Adrenal gland (tissue), 12 donors: ENCODE data around the gene VPS50. TPM values are rescaled to one million over a fixed set of nuclear protein-coding genes. Genes with fewer than 3 reads are reported as not detected.

ENCODE experiments used
- DNase-seq, 7 donors: peaks; one replicate each; pipeline ENCODE4 v3.0.0-alpha.2; 2019 to 2020
- H3K27ac ChIP-seq, 5 donors: fragments of 200-600 bp; sonication (generic) in 4 of 5; 1 replicate in 3 of 5; 2 replicates in 2 of 5; pipeline versions ENCODE4 v1.5.1 to v1.8.0; 2016 to 2020; ENCODE audit warnings: mild to moderate bottlenecking in 1 of 5
- H3K27me3 ChIP-seq: fragments of 200-600 bp; 2 replicates; pipeline ENCODE4 v1.8.0; 2021
- H3K36me3 ChIP-seq, 2 donors: fragments of 200-600 bp; replicated peaks in 1 of 2; 1 replicate in 1 of 2; 2 replicates in 1 of 2; pipeline versions ENCODE4 v1.5.1 to v1.8.0; 2018 to 2022
- H3K4me1 ChIP-seq, 2 donors: fragments of 200-600 bp; replicated peaks in 1 of 2; 1 replicate in 1 of 2; 2 replicates in 1 of 2; pipeline versions ENCODE4 v1.5.1 to v1.8.0; 2018 to 2021
- H3K4me3 ChIP-seq, 4 donors: fragments of 200-600 bp; sonication (generic) in 3 of 4; one replicate each; pipeline ENCODE4 v1.5.1; 2016 to 2018
- H3K9me3 ChIP-seq, 3 donors: fragments of 200-600 bp; sonication (generic) in 1 of 3; replicated peaks in 1 of 3; 1 replicate in 2 of 3; 2 replicates in 1 of 3; pipeline versions ENCODE4 v1.5.1 to v1.8.0; 2016 to 2021
- POLR2A ChIP-seq, 2 donors: fragments of 450-650 bp; IDR thresholded peaks; one replicate each; pipeline ENCODE4 v1.6.1; 2017; ENCODE audit warnings: antibody characterized with exemption in 2 of 2, mild to moderate bottlenecking in 2 of 2, moderate library complexity in 1 of 2
- WGBS, 4 donors: extraction: QIAGEN DNeasy Blood & Tissue Kit in 2 of 4; methylation state at CpG; one replicate each; pipeline versions ENCODE4 v1.1.5 to v1.1.7; 2013 to 2017; 5-methylcytosine and 5-hydroxymethylcytosine counted together
- intact Hi-C, 2 donors: fragments of 100-400 bp; cut with DNase I; formaldehyde crosslinking; loops; one replicate each; pipeline versions ENCODE4 v1.14.1 to v1.15.0; 2022 to 2023
- polyA plus RNA-seq, 3 donors: library from polyadenylated mRNA; stranded (reverse); fragments of 200-250 nt in 2 of 3; fragments of 350-450 nt in 1 of 3; fragmentation: Illumina TruSeq in 1 of 3; extraction: RNeasy Lipid Tissue Mini Kit (QIAGEN cat#74804) in 1 of 3; gene quantifications; one replicate each; pipeline ENCODE4 v1.2.3, GENCODE V29; 2013 to 2014
- total RNA-seq, 9 donors: library from RNA; depleted of rRNA in 4 of 9; stranded (reverse); fragments of >200 nt in 4 of 9; fragments of 120-200 nt in 1 of 9; fragmentation: NEBNext Ultra II Directional in 1 of 9; extraction: Animal tissue kit (Norgen Biotek cat#: 25700) in 1 of 9; gene quantifications; one replicate each; pipeline versions ENCODE4 v1.1.0 to v1.2.4, GENCODE V29; 2013 to 2023
- TF ChIP-seq, protein P1 (sequence below), 6 experiments: fragments of 450-650 bp in 4 of 6; fragments of 200-600 bp in 2 of 6; sonication (generic) in 1 of 6; IDR thresholded peaks; 1 replicate in 5 of 6; 2 replicates in 1 of 6; pipeline versions ENCODE4 v1.5.1 to v1.8.0; 2016 to 2021; ENCODE audit warnings: antibody characterized with exemption in 6 of 6, mild to moderate bottlenecking in 2 of 6, moderate library complexity in 1 of 6
- donor health status: healthy with polysubstance abuse.
- donor health status: Bipolar disorder and iron deficiency.
- donor health status: DM: yes; HTN: yes; CAD: no.
- donor health status: DM: no; HTN: no; CAD: no.
- donor health status: DM: no; HTN: no; CAD: no.
- donor health status: DM: yes; HTN: yes; CAD: no.

Gene VPS50
- total and polyA plus RNA-seq, 12 donors = 6.9 to 60.6 (median 24.0) TPM

DNA sequence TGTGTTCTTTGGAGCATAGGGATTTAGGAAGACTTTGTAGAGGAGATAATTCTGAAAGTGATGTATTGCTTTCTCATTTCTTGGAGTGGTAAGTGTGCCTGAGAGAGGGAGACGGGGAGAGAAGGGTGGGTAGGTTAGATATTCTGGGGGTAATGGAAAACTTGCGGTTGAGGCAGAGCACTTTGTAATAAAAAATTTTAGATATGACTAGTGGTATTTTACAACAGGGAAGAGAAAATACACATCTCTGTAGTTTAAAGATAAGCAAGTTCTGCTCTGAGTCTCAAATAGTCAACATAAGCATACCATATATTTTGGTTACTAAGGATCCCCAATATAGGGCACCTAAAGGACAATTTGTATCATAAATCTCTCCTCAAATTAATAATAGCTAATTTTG, 6.6 kb downstream of the VPS50 start:
- H3K4me1 ChIP-seq = peaks cover 0 to 2% of the 10 kb centered on the region in 2 donors
- TF ChIP-seq POLR2A (IDR thresholded peaks at IDR 0.05) = no peak
- TF ChIP-seq, protein P1, sequence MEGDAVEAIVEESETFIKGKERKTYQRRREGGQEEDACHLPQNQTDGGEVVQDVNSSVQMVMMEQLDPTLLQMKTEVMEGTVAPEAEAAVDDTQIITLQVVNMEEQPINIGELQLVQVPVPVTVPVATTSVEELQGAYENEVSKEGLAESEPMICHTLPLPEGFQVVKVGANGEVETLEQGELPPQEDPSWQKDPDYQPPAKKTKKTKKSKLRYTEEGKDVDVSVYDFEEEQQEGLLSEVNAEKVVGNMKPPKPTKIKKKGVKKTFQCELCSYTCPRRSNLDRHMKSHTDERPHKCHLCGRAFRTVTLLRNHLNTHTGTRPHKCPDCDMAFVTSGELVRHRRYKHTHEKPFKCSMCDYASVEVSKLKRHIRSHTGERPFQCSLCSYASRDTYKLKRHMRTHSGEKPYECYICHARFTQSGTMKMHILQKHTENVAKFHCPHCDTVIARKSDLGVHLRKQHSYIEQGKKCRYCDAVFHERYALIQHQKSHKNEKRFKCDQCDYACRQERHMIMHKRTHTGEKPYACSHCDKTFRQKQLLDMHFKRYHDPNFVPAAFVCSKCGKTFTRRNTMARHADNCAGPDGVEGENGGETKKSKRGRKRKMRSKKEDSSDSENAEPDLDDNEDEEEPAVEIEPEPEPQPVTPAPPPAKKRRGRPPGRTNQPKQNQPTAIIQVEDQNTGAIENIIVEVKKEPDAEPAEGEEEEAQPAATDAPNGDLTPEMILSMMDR (IDR thresholded peaks at IDR 0.05) = no peak
- H3K36me3 ChIP-seq = no peaks in the 10 kb centered on the region
- H3K27ac ChIP-seq = no peak overlapping the region
- intact Hi-C loops = no loop called here
- no peaks in the 10 kb centered on the region for H3K27me3 ChIP-seq
- WGBS, 4 donors = 89 to 96% (median 91%) methylated on average over 2 of the region's 2 CpGs
- no peak overlapping the region for H3K4me3 ChIP-seq
- H3K9me3 ChIP-seq = no peaks in the 10 kb centered on the region
- DNase-seq = no peak

DNA sequence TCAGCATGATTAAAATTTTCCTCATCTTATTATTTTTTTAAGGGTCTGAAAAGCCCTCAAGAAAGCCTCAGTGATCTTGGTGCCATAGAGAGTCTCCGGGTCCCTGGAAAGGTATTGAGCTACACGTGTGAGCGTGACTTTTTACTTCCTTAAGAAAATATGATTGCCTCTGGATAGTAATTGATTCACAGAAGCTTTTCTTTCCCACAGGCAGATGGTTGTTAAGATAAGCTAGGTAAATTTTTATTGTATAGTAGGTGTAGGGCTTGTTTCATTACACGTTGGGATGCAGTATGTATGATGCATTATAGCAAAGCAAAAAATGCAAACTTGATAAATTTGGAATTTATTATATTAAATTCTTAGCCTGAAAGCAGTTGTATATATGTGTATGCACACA, 7.7 kb downstream of the VPS50 start:
- Histone ChIP-seq H3K27me3 (no peaks in the 10 kb centered on the region), H3K27ac (no peak overlapping the region), H3K4me3 (no peak overlapping the region), H3K4me1 (no peaks in the 10 kb centered on the region), H3K9me3 (no peaks in the 10 kb centered on the region), H3K36me3 (no peaks in the 10 kb centered on the region)
- DNase-seq = no peak
- 83 to 87% (median 86%) methylated on average over 4 of the region's 4 CpGs for WGBS, 4 donors
- intact Hi-C loops = loop anchor here in 1 of 2 donors (5.0 to 10.0 kb wide), 2 partner anchors 135 to 312 kb away; no protein-coding TSS in a partner anchor
- TF ChIP-seq, protein P1 (IDR thresholded peaks at IDR 0.05) = no peak
- TF ChIP-seq POLR2A (IDR thresholded peaks at IDR 0.05) = no peak

DNA sequence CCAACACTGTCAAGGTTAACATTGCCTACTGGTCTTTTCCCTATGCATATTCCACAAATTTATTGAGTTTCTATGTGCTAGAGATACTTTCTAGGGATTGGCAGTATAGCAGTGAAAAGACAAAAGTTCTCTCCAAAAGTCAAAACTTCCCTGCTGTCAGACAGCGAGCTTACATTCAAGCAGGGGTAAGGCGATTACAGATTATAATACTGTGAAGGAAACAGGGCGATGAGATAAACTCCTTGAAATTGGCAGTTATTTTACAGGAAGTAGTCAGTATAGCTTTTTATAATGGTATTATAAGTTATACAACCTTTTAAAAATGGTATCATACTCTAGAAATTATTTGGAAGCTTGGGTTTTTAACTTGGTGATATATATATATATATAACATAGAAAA, 9.9 kb downstream of the VPS50 start:
- 92 to 95% (median 93%) methylated on average over 3 of the region's 3 CpGs for WGBS, 4 donors

DNA sequence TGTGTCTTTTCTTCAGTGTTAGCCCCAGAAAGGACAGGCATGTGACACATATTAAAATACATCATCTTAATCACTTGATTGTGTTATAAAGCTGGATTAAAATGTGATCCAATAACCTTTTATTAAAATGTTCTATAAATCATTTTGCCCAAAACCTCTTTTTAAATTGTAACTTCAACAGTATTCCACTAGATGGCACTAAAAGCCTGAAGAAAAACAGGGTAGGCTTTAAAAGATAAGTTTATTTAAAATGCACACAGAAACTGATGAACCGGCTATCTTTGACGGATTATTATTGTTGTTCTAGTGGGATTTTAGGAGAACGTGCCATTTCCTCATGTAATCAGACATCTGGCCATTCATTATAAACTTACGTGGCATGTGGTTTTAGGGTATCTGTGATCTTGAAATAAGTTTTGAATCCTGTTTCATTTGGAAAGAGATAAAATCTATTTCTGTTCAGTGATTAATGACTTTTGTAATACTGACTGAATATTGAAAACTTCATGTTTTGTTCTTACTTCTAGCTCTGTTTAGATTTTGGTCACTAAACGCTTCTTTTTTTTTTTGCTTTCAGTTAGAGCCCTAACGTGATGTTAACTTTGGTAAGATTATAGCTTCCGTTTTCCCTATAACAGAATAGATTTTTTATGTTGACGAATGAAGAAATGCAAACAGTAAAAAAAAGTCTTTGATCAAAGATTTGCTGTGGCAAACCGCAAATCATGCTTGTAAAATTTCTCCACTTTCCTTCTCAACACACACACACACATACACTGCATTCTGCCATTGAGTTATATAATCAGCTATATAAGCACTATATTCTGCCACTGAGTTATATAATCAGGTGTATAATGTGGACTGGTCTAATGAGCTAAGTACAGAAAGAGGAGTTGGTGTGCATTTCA, 13.6 kb downstream of the VPS50 start:
- Histone ChIP-seq H3K9me3 (no peaks in the 10 kb centered on the region), H3K27ac (no peak overlapping the region), H3K27me3 (no peaks in the 10 kb centered on the region), H3K4me3 (peak overlapping the region in 1 of 4 donors; percentile 33), H3K36me3 (no peaks in the 10 kb centered on the region), H3K4me1 (peaks cover 0 to 14% of the 10 kb centered on the region in 2 donors)
- TF ChIP-seq POLR2A (IDR thresholded peaks at IDR 0.05) = no peak
- TF ChIP-seq, protein P1 (IDR thresholded peaks at IDR 0.05) = peak; percentile 51 to 77 (median 69)
- intact Hi-C loops = loop anchor here in 1 of 2 donors (10.0 kb wide), 1 partner anchor 129 kb away; no protein-coding TSS in a partner anchor
- no peak for DNase-seq
- WGBS, 4 donors = 33 to 37% (median 36%) methylated on average over 9 of the region's 9 CpGs

More for the DNA sequence above, 9.9 kb downstream of the VPS50 start:
- DNase-seq = no peak
- Histone ChIP-seq H3K4me1 (no peaks in the 10 kb centered on the region), H3K4me3 (no peak overlapping the region), H3K27me3 (no peaks in the 10 kb centered on the region), H3K36me3 (no peaks in the 10 kb centered on the region), H3K27ac (no peak overlapping the region), H3K9me3 (no peaks in the 10 kb centered on the region)
- TF ChIP-seq, protein P1 (IDR thresholded peaks at IDR 0.05) = no peak
- no peak for TF ChIP-seq POLR2A (IDR thresholded peaks at IDR 0.05)
- intact Hi-C loops = loop anchor here in 1 of 2 donors (5.0 to 10.0 kb wide), 2 partner anchors 133 to 310 kb away; no protein-coding TSS in a partner anchor
